Stimulated activated memory B cell treated with anti-CD40 and anti-IgM and Interleukin-4, amounts not matched to agents 10 μg/mL and 1 μg/mL and 100 μg/mL, for 72 hours (primary cell): ENCODE measurements around the gene RIPOR3.

Source experiments
- ATAC-seq: fragments of 150-1000 bp; cut with Tn5 transposase; 2 replicates; pipeline ENCODE4 v1.10.0; 2021
- H3K27ac Mint-ChIP-seq: one replicate; pipeline ENCODE4 v1.8.0; 2022; ENCODE audit warnings: mild to moderate bottlenecking, mixed read lengths
- H3K27me3 Mint-ChIP-seq: one replicate; pipeline ENCODE4 v1.8.0; 2022; ENCODE audit warnings: mixed read lengths
- H3K36me3 Mint-ChIP-seq: one replicate; pipeline ENCODE4 v1.8.0; 2022; ENCODE audit warnings: mixed read lengths
- H3K4me1 Mint-ChIP-seq: one replicate; pipeline ENCODE4 v1.8.0; 2022; ENCODE audit warnings: mixed read lengths
- H3K4me3 Mint-ChIP-seq: one replicate; pipeline ENCODE4 v1.8.0; 2022; ENCODE audit warnings: mild to moderate bottlenecking, moderate library complexity, mixed read lengths
- H3K9me3 Mint-ChIP-seq: one replicate; pipeline ENCODE4 v1.8.0; 2022; ENCODE audit warnings: mixed read lengths

RIPOR3 gene

GRCh38 chr20:50728486-50728980 lies 37.2 kb upstream of the RIPOR3 start:
- Mint-ChIP-seq H3K4me3 (no peak overlapping the region), H3K27ac (no peak overlapping the region), H3K36me3 (no peaks in the 10 kb centered on the region), H3K27me3 (no peaks in the 10 kb centered on the region), H3K4me1 (peaks cover 17% of the 10 kb centered on the region), H3K9me3 (no peaks in the 10 kb centered on the region)
- ATAC-seq = no peak

- Mint-ChIP-seq H3K27me3 (no peaks in the 10 kb centered on the region), H3K27ac (no peak overlapping the region), H3K4me1 (peaks cover 16% of the 10 kb centered on the region), H3K36me3 (no peaks in the 10 kb centered on the region), H3K4me3 (no peak overlapping the region), H3K9me3 (no peaks in the 10 kb centered on the region)
- no peak for ATAC-seq
These were observed 36.6 kb upstream of the RIPOR3 start for GRCh38 chr20:50727792-50728485.

- no peaks in the 10 kb centered on the region for H3K9me3 Mint-ChIP-seq
- H3K4me1 Mint-ChIP-seq = peaks cover 8% of the 10 kb centered on the region
- no peaks in the 10 kb centered on the region for H3K27me3 Mint-ChIP-seq
- ATAC-seq = no peak
- no peak overlapping the region for H3K4me3 Mint-ChIP-seq
- H3K27ac Mint-ChIP-seq = no peak overlapping the region
- no peaks in the 10 kb centered on the region for H3K36me3 Mint-ChIP-seq
These were observed 35.8 kb upstream of the RIPOR3 start for GRCh38 chr20:50726955-50727791.

- Mint-ChIP-seq H3K4me3 (no peak overlapping the region), H3K9me3 (no peaks in the 10 kb centered on the region), H3K27me3 (no peaks in the 10 kb centered on the region), H3K36me3 (no peaks in the 10 kb centered on the region), H3K4me1 (peaks cover 6% of the 10 kb centered on the region), H3K27ac (no peak overlapping the region)
- no peak for ATAC-seq
These were observed 34.3 kb upstream of the RIPOR3 start for GRCh38 chr20:50725724-50726005.

GRCh38 chr20:50724851-50725723 lies 33.7 kb upstream of the RIPOR3 start:
- H3K27ac Mint-ChIP-seq = no peak overlapping the region
- peak; percentile 25 for ATAC-seq
- no peaks in the 10 kb centered on the region for H3K9me3 Mint-ChIP-seq
- no peaks in the 10 kb centered on the region for H3K27me3 Mint-ChIP-seq
- peaks cover 1% of the 10 kb centered on the region for H3K4me1 Mint-ChIP-seq
- no peak overlapping the region for H3K4me3 Mint-ChIP-seq
- no peaks in the 10 kb centered on the region for H3K36me3 Mint-ChIP-seq

GRCh38 chr20:50724112-50724725 lies 32.9 kb upstream of the RIPOR3 start:
- ATAC-seq = no peak
- H3K4me3 Mint-ChIP-seq = no peak overlapping the region
- H3K4me1 Mint-ChIP-seq = no peaks in the 10 kb centered on the region
- H3K27me3 Mint-ChIP-seq = no peaks in the 10 kb centered on the region
- H3K9me3 Mint-ChIP-seq = no peaks in the 10 kb centered on the region
- no peak overlapping the region for H3K27ac Mint-ChIP-seq
- H3K36me3 Mint-ChIP-seq = no peaks in the 10 kb centered on the region

- Mint-ChIP-seq H3K36me3 (no peaks in the 10 kb centered on the region), H3K27me3 (no peaks in the 10 kb centered on the region), H3K4me1 (no peaks in the 10 kb centered on the region), H3K4me3 (no peak overlapping the region), H3K27ac (no peak overlapping the region), H3K9me3 (no peaks in the 10 kb centered on the region)
- ATAC-seq = no peak
These were observed 32.3 kb upstream of the RIPOR3 start for GRCh38 chr20:50723672-50724071.

GRCh38 chr20:50722424-50723155 lies 31.2 kb upstream of the RIPOR3 start:
- Mint-ChIP-seq H3K4me1 (no peaks in the 10 kb centered on the region), H3K9me3 (no peaks in the 10 kb centered on the region), H3K27me3 (no peaks in the 10 kb centered on the region), H3K4me3 (no peak overlapping the region), H3K27ac (no peak overlapping the region), H3K36me3 (no peaks in the 10 kb centered on the region)
- no peak for ATAC-seq

- Mint-ChIP-seq H3K4me1 (no peaks in the 10 kb centered on the region), H3K9me3 (no peaks in the 10 kb centered on the region), H3K36me3 (no peaks in the 10 kb centered on the region), H3K4me3 (no peak overlapping the region), H3K27me3 (no peaks in the 10 kb centered on the region), H3K27ac (no peak overlapping the region)
- no peak for ATAC-seq
These were observed 30.5 kb upstream of the RIPOR3 start for GRCh38 chr20:50721881-50722281.

- no peak for ATAC-seq
- no peaks in the 10 kb centered on the region for H3K36me3 Mint-ChIP-seq
- H3K4me1 Mint-ChIP-seq = no peaks in the 10 kb centered on the region
- no peak overlapping the region for H3K4me3 Mint-ChIP-seq
- no peaks in the 10 kb centered on the region for H3K9me3 Mint-ChIP-seq
- H3K27ac Mint-ChIP-seq = no peak overlapping the region
- no peaks in the 10 kb centered on the region for H3K27me3 Mint-ChIP-seq
These were observed 29.2 kb upstream of the RIPOR3 start for GRCh38 chr20:50720582-50720981.

- Mint-ChIP-seq H3K4me1 (no peaks in the 10 kb centered on the region), H3K9me3 (no peaks in the 10 kb centered on the region), H3K4me3 (no peak overlapping the region), H3K27me3 (no peaks in the 10 kb centered on the region), H3K36me3 (no peaks in the 10 kb centered on the region), H3K27ac (no peak overlapping the region)
- ATAC-seq = no peak
These were observed 28.7 kb upstream of the RIPOR3 start for GRCh38 chr20:50720026-50720425.

GRCh38 chr20:50719328-50719727 lies 28.0 kb upstream of the RIPOR3 start:
- Mint-ChIP-seq H3K27ac (no peak overlapping the region), H3K4me3 (no peak overlapping the region), H3K4me1 (no peaks in the 10 kb centered on the region), H3K27me3 (no peaks in the 10 kb centered on the region), H3K36me3 (no peaks in the 10 kb centered on the region), H3K9me3 (no peaks in the 10 kb centered on the region)
- ATAC-seq = no peak

GRCh38 chr20:50717974-50718761 lies 26.8 kb upstream of the RIPOR3 start:
- no peaks in the 10 kb centered on the region for H3K4me1 Mint-ChIP-seq
- no peak for ATAC-seq
- no peak overlapping the region for H3K27ac Mint-ChIP-seq
- H3K27me3 Mint-ChIP-seq = no peaks in the 10 kb centered on the region
- no peaks in the 10 kb centered on the region for H3K36me3 Mint-ChIP-seq
- no peaks in the 10 kb centered on the region for H3K9me3 Mint-ChIP-seq
- no peak overlapping the region for H3K4me3 Mint-ChIP-seq

- H3K27ac Mint-ChIP-seq = no peak overlapping the region
- H3K4me3 Mint-ChIP-seq = no peak overlapping the region
- H3K36me3 Mint-ChIP-seq = no peaks in the 10 kb centered on the region
- H3K9me3 Mint-ChIP-seq = no peaks in the 10 kb centered on the region
- ATAC-seq = no peak
- H3K27me3 Mint-ChIP-seq = peaks cover 3% of the 10 kb centered on the region
- no peaks in the 10 kb centered on the region for H3K4me1 Mint-ChIP-seq
These were observed 26.0 kb upstream of the RIPOR3 start for GRCh38 chr20:50717312-50717711.
